ENCODE results near the gene TACC3. TPM values are rescaled to one million over a fixed set of nuclear protein-coding genes. Genes with fewer than 3 reads are reported as not detected.

Gene TACC3
- total RNA-seq, 4 donors from 2014 or later: 5.9 to 175 (median 23.1) TPM

DNA sequence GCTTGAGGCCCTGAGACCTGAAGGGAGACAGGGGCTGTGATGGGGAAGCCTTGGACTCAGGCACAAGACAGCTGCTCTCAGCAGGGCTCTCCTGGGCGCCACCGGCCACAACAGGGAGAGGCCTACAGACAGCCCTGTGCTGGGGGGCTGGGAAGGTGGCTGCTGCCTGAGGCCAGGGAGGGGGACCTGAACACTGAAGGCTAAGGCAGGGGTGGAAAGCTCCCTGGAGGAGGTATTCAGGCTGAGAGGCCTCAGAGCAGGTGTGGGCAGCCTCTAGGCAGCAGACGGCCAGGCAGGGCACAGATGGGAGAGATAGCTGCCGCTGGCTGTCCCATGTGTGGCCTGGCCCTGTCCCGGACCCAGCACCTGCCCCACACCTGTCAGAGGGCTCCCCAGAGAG, 33.0 kb downstream of the TACC3 start:
- Histone ChIP-seq H3K9me3 (no peaks in the 10 kb centered on the region), H3K27me3 (no peaks in the 10 kb centered on the region), H3K4me3 (no peak overlapping the region), H3K27ac (no peak overlapping the region), H3K4me1 (peaks cover 0 to 16% (median 10%) of the 10 kb centered on the region in 4 donors), H3K36me3 (no peaks in the 10 kb centered on the region)
- in situ Hi-C loops (cut with MboI; ENCODE audit: low pct_ligation_motif_present in 1 of 4, low pct_unique_long_range_greater_than_20kb in 1 of 4, low sequenced_read_pairs in 3 of 4): loop anchor here in 1 of 4 donors (10.0 kb wide), 1 partner anchor 60 kb away; no protein-coding TSS in a partner anchor
- 65% methylated on average over 4 of the region's 5 CpGs; no CpG with 5 or more reads in 1 of the 2 donors for WGBS, 2 donors (ENCODE audit: low coverage in 1 of 2)
- intact Hi-C loops (cut with DNase I; ENCODE audit: low total_unique reads): no loop called here
- TF ChIP-seq, protein P1, sequence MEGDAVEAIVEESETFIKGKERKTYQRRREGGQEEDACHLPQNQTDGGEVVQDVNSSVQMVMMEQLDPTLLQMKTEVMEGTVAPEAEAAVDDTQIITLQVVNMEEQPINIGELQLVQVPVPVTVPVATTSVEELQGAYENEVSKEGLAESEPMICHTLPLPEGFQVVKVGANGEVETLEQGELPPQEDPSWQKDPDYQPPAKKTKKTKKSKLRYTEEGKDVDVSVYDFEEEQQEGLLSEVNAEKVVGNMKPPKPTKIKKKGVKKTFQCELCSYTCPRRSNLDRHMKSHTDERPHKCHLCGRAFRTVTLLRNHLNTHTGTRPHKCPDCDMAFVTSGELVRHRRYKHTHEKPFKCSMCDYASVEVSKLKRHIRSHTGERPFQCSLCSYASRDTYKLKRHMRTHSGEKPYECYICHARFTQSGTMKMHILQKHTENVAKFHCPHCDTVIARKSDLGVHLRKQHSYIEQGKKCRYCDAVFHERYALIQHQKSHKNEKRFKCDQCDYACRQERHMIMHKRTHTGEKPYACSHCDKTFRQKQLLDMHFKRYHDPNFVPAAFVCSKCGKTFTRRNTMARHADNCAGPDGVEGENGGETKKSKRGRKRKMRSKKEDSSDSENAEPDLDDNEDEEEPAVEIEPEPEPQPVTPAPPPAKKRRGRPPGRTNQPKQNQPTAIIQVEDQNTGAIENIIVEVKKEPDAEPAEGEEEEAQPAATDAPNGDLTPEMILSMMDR (IDR thresholded peaks at IDR 0.05): no peak
- TF ChIP-seq EP300 (IDR thresholded peaks at IDR 0.05; ENCODE audit: low read depth): no peak
- no peak for TF ChIP-seq POLR2A (IDR thresholded peaks at IDR 0.05)
- TF ChIP-seq POLR2AphosphoS5 (IDR thresholded peaks at IDR 0.05): no peak
- no peak for DNase-seq

DNA sequence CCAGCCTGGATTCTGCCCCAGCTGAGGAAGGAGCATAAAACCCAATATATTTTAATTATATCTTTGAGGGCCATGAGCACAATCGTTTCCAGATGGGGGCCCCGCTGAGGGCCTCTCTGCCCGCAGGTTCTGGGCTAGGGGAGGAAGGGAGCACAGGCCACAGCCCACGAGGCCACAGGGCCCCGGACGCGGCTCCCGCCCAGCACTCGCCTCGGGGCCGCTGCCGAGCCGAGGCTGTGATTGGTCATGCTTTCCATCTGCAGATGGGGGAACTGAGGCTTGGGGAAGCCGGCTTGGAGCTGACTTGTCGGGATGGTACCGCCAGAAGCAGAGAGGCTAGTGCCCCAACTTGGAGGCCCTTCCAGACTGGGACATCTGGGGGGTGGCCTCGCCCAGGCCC, 34.0 kb downstream of the TACC3 start:
- H3K27ac ChIP-seq: no peak overlapping the region

DNA sequence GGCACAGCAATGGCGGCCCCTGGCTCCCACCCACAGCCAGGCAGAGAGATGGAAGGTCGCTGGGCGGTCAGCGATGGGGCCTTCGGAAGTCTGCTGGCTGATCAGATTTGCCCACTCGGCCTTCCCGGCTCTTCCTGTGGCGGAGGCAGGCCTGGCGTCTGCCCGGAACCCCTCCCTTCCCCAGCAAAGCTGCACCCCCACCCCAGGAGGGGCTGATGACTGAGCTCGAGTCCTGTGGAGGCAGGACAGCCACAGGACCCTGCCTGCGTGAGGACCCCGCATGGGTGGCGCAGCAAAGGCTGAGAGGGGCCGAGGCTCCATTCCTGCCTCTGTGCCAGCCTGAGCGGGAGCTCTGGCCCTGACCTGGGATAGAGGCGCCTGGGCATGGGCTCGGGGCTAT, 34.8 kb downstream of the TACC3 start:
- no peak overlapping the region for H3K4me3 ChIP-seq
- H3K4me1 ChIP-seq: peaks cover 0 to 16% (median 10%) of the 10 kb centered on the region in 4 donors
- H3K27me3 ChIP-seq: no peaks in the 10 kb centered on the region
- H3K36me3 ChIP-seq: no peaks in the 10 kb centered on the region
- H3K27ac ChIP-seq: no peak overlapping the region
- no peaks in the 10 kb centered on the region for H3K9me3 ChIP-seq
- in situ Hi-C loops (cut with MboI; ENCODE audit: low pct_ligation_motif_present in 1 of 4, low pct_unique_long_range_greater_than_20kb in 1 of 4, low sequenced_read_pairs in 3 of 4) (loop anchor here in 1 of 4 donors (10.0 kb wide), 1 partner anchor 59 kb away; no protein-coding TSS in a partner anchor), intact Hi-C loops (cut with DNase I; ENCODE audit: low total_unique reads) (no loop called here)
- 83% methylated on average over 16 of the region's 18 CpGs; no CpG with 5 or more reads in 1 of the 2 donors for whole genome bisulfite sequencing, 2 donors (ENCODE audit: low coverage in 1 of 2)
- no peak for DNase-seq
- no peak for TF ChIP-seq POLR2A (IDR thresholded peaks at IDR 0.05)
- no peak for TF ChIP-seq EP300 (IDR thresholded peaks at IDR 0.05; ENCODE audit: low read depth)
- TF ChIP-seq, protein P1 (IDR thresholded peaks at IDR 0.05): no peak
- no peak for TF ChIP-seq POLR2AphosphoS5 (IDR thresholded peaks at IDR 0.05)

More for the DNA sequence above, 34.0 kb downstream of the TACC3 start:
- 91% methylated on average over 16 of the region's 17 CpGs; no CpG with 5 or more reads in 1 of the 2 donors for WGBS, 2 donors (ENCODE audit: low coverage in 1 of 2)
- in situ Hi-C loops (cut with MboI; ENCODE audit: low pct_ligation_motif_present in 1 of 4, low pct_unique_long_range_greater_than_20kb in 1 of 4, low sequenced_read_pairs in 3 of 4) (loop anchor here in 1 of 4 donors (10.0 kb wide), 1 partner anchor 60 kb away; no protein-coding TSS in a partner anchor), intact Hi-C loops (cut with DNase I; ENCODE audit: low total_unique reads) (no loop called here)
- DNase-seq: no peak
- no peaks in the 10 kb centered on the region for H3K9me3 ChIP-seq
- H3K4me1 ChIP-seq: peaks cover 0 to 16% (median 10%) of the 10 kb centered on the region in 4 donors
- TF ChIP-seq EP300 (IDR thresholded peaks at IDR 0.05; ENCODE audit: low read depth) (no peak), POLR2A (IDR thresholded peaks at IDR 0.05) (no peak), POLR2AphosphoS5 (IDR thresholded peaks at IDR 0.05) (no peak)
- TF ChIP-seq, protein P1 (IDR thresholded peaks at IDR 0.05): no peak
- no peaks in the 10 kb centered on the region for H3K27me3 ChIP-seq
- no peak overlapping the region for H3K4me3 ChIP-seq
- no peaks in the 10 kb centered on the region for H3K36me3 ChIP-seq

DNA sequence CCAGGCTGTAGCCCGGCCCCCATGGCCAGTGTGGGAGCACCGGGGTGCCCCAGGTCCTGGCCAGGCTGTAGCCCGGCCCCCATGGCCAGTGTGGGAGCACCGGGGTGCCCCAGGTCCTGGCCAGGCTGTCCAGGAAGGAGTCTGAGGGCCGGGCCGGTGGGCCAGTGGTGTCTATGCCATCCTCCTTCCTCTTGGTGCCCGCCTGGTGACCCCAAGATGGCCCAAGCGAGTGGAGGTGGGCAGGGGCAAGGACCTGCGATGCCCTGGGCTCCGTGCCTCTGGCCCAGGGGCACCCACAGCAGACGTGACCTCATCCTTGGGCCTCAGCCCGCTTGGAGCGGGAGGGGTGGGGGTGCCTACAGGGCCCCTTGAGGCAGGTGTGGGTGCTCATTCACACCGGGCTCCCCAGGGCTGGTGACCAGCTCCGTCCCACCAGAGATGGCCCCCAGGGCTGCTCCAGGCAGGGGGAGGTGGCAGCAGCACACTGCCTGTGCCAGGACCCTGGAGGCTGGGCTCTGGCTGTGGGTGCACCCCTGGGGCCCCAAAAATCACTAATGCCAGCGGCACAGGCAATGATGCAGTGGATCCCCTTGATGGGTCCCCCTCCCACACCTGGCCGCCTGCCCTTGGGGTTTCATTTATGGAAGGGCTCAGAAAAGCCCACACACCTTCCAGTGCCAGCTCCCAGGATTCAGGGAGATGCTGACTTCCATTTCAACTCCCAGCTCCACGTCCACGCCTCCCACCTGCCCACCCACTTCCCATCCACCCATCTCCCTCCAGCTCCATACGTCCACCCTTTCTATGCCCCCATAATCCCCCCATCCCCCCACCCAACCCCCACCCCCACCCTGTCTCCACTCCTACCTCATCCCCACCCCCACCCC, 35.8 kb downstream of the TACC3 start:
- peaks cover 0 to 10% (median 8%) of the 10 kb centered on the region in 4 donors for H3K4me1 ChIP-seq
- in situ Hi-C loops (cut with MboI; ENCODE audit: low pct_ligation_motif_present in 1 of 4, low pct_unique_long_range_greater_than_20kb in 1 of 4, low sequenced_read_pairs in 3 of 4): loop anchor here in 1 of 4 donors (10.0 kb wide), 1 partner anchor 58 kb away; no protein-coding TSS in a partner anchor
- no peak for DNase-seq
- no peaks in the 10 kb centered on the region for H3K36me3 ChIP-seq
- no peak overlapping the region for H3K4me3 ChIP-seq
- intact Hi-C loops (cut with DNase I; ENCODE audit: low total_unique reads): no loop called here
- H3K9me3 ChIP-seq: no peaks in the 10 kb centered on the region
- H3K27ac ChIP-seq: no peak overlapping the region
- TF ChIP-seq EP300 (IDR thresholded peaks at IDR 0.05; ENCODE audit: low read depth) (no peak), POLR2AphosphoS5 (IDR thresholded peaks at IDR 0.05) (no peak), POLR2A (IDR thresholded peaks at IDR 0.05) (no peak)
- TF ChIP-seq, protein P1 (IDR thresholded peaks at IDR 0.05): no peak
- peaks cover 3% of the 10 kb centered on the region for H3K27me3 ChIP-seq
- WGBS, 2 donors (ENCODE audit: low coverage in 1 of 2): 71 to 77% methylated on average over 4 to 11 of the region's 20 CpGs
